ENCODE data around the gene DIP2B. TPM values are rescaled to one million over a fixed set of nuclear protein-coding genes. Genes with fewer than 3 reads are reported as not detected.

DIP2B gene
- total and polyA plus RNA-seq, 2 donors (not counting 1 experiment from before 2014, with no cell fraction given): 12.6 to 21.0 TPM

- H3K4me2 ChIP-seq (ENCODE audit: extremely low read depth, insufficient read depth, low read length): no peak overlapping the region
- TF ChIP-seq EZH2 (IDR thresholded peaks at IDR 0.05; ENCODE audit: low read length, missing control alignments): no peak
- TF ChIP-seq CTCF (conservative IDR thresholded peaks at IDR 0.05 in 1 of 2, IDR thresholded peaks at IDR 0.05 in 1 of 2; ENCODE audit: low read depth in 1 of 2, low read length in 2 of 2): no peak
- no peak overlapping the region for H3K9ac ChIP-seq (ENCODE audit: insufficient read depth, low read length)
- no peak overlapping the region for H3K27ac ChIP-seq (ENCODE audit: insufficient read depth, low read length)
- peak in 1 of 2 donors; percentile 6 for DNase-seq (ENCODE audit: low read depth in 2 of 2)
- no peaks in the 10 kb centered on the region for H4K20me1 ChIP-seq (ENCODE audit: control insufficient read depth, extremely low read depth, insufficient read depth, low read length)
- H3K9me3 ChIP-seq (ENCODE audit: control insufficient read depth, insufficient read depth, low read depth, low read length): no peaks in the 10 kb centered on the region
- no peak overlapping the region for H2AFZ ChIP-seq (ENCODE audit: low read length)
- H3K4me1 ChIP-seq (ENCODE audit: control insufficient read depth, extremely low read depth, insufficient read depth, low read length): no peaks in the 10 kb centered on the region
- H3K4me3 ChIP-seq (replicated peaks in 1 of 4; ENCODE audit: control extremely low read depth in 1 of 4, insufficient read depth in 1 of 4, low read depth in 3 of 4, low read length in 4 of 4): no peak overlapping the region
- H3K36me3 ChIP-seq (ENCODE audit: control insufficient read depth, insufficient read depth, low read length): no peaks in the 10 kb centered on the region
- no peaks in the 10 kb centered on the region for H3K27me3 ChIP-seq (ENCODE audit: control insufficient read depth, insufficient read depth, low read length)
- no peaks in the 10 kb centered on the region for H3K79me2 ChIP-seq (ENCODE audit: control insufficient read depth, insufficient read depth, low read length)
These were observed 244.7 kb downstream of the DIP2B start for GRCh38 chr12:50749459-50749882.

GRCh38 chr12:50750366-50750765, 245.6 kb downstream of the DIP2B start:
- no peak overlapping the region for H3K4me2 ChIP-seq (ENCODE audit: extremely low read depth, insufficient read depth, low read length)
- no peaks in the 10 kb centered on the region for H4K20me1 ChIP-seq (ENCODE audit: control insufficient read depth, extremely low read depth, insufficient read depth, low read length)
- no peaks in the 10 kb centered on the region for H3K9me3 ChIP-seq (ENCODE audit: control insufficient read depth, insufficient read depth, low read depth, low read length)
- H3K27me3 ChIP-seq (ENCODE audit: control insufficient read depth, insufficient read depth, low read length): no peaks in the 10 kb centered on the region
- TF ChIP-seq EZH2 (IDR thresholded peaks at IDR 0.05; ENCODE audit: low read length, missing control alignments) (no peak), CTCF (conservative IDR thresholded peaks at IDR 0.05 in 1 of 2, IDR thresholded peaks at IDR 0.05 in 1 of 2; ENCODE audit: low read depth in 1 of 2, low read length in 2 of 2) (no peak)
- H3K79me2 ChIP-seq (ENCODE audit: control insufficient read depth, insufficient read depth, low read length): no peaks in the 10 kb centered on the region
- H3K27ac ChIP-seq (ENCODE audit: insufficient read depth, low read length): no peak overlapping the region
- no peak overlapping the region for H3K4me3 ChIP-seq (replicated peaks in 1 of 4; ENCODE audit: control extremely low read depth in 1 of 4, insufficient read depth in 1 of 4, low read depth in 3 of 4, low read length in 4 of 4)
- no peak for DNase-seq (ENCODE audit: low read depth in 2 of 2)
- no peaks in the 10 kb centered on the region for H3K36me3 ChIP-seq (ENCODE audit: control insufficient read depth, insufficient read depth, low read length)
- no peaks in the 10 kb centered on the region for H3K4me1 ChIP-seq (ENCODE audit: control insufficient read depth, extremely low read depth, insufficient read depth, low read length)
- no peak overlapping the region for H3K9ac ChIP-seq (ENCODE audit: insufficient read depth, low read length)
- no peak overlapping the region for H2AFZ ChIP-seq (ENCODE audit: low read length)

- Histone ChIP-seq H3K27ac (ENCODE audit: insufficient read depth, low read length) (no peak overlapping the region), H3K9me3 (ENCODE audit: control insufficient read depth, insufficient read depth, low read depth, low read length) (no peaks in the 10 kb centered on the region), H3K4me2 (ENCODE audit: extremely low read depth, insufficient read depth, low read length) (no peak overlapping the region), H4K20me1 (ENCODE audit: control insufficient read depth, extremely low read depth, insufficient read depth, low read length) (no peaks in the 10 kb centered on the region), H3K4me3 (replicated peaks in 1 of 4; ENCODE audit: control extremely low read depth in 1 of 4, insufficient read depth in 1 of 4, low read depth in 3 of 4, low read length in 4 of 4) (no peak overlapping the region), H3K79me2 (ENCODE audit: control insufficient read depth, insufficient read depth, low read length) (no peaks in the 10 kb centered on the region), H2AFZ (ENCODE audit: low read length) (no peak overlapping the region), H3K4me1 (ENCODE audit: control insufficient read depth, extremely low read depth, insufficient read depth, low read length) (no peaks in the 10 kb centered on the region), H3K36me3 (ENCODE audit: control insufficient read depth, insufficient read depth, low read length) (no peaks in the 10 kb centered on the region), H3K9ac (ENCODE audit: insufficient read depth, low read length) (no peak overlapping the region), H3K27me3 (ENCODE audit: control insufficient read depth, insufficient read depth, low read length) (no peaks in the 10 kb centered on the region)
- peak in 1 of 2 donors; percentile 41 for DNase-seq (ENCODE audit: low read depth in 2 of 2)
- TF ChIP-seq EZH2 (IDR thresholded peaks at IDR 0.05; ENCODE audit: low read length, missing control alignments) (no peak), CTCF (conservative IDR thresholded peaks at IDR 0.05 in 1 of 2, IDR thresholded peaks at IDR 0.05 in 1 of 2; ENCODE audit: low read depth in 1 of 2, low read length in 2 of 2) (no peak)
These were observed 247.3 kb downstream of the DIP2B start for GRCh38 chr12:50751948-50752721.
